22Rv1 (cell line): ENCODE measurements around the gene GFPT1.

Source experiments
- ZFX ChIP-seq: fragments of 450-650 bp; IDR thresholded peaks from 2 replicates; pipeline ENCODE4 v1.6.1; 2017; ENCODE audit warnings: antibody characterized with exemption, borderline replicate concordance
- TF ChIP-seq, protein P1 (sequence below): fragments of 450-650 bp; IDR thresholded peaks from 2 replicates; pipeline ENCODE4 v1.5.1; 2017; ENCODE audit warnings: mild to moderate bottlenecking

DNA sequence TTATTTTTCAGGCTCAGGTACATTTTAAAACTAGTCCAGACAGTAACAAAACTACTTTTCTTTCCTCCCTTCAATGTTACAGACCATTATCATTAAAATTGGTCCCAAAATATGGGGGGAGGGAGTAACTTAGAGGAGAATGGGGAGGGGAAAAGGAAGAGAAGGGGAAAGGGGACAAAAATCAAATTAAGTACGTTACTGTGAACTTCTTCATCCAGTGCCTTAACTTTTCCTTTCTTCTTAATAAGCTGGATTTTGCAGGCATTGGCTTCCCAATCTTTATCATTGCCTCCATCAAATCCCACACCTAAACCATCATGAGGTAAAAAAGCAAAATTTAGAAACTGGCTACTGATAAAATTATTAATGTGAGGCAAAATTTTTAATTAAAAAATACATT, 17.2 kb downstream of the GFPT1 start:
- TF ChIP-seq, protein P1, sequence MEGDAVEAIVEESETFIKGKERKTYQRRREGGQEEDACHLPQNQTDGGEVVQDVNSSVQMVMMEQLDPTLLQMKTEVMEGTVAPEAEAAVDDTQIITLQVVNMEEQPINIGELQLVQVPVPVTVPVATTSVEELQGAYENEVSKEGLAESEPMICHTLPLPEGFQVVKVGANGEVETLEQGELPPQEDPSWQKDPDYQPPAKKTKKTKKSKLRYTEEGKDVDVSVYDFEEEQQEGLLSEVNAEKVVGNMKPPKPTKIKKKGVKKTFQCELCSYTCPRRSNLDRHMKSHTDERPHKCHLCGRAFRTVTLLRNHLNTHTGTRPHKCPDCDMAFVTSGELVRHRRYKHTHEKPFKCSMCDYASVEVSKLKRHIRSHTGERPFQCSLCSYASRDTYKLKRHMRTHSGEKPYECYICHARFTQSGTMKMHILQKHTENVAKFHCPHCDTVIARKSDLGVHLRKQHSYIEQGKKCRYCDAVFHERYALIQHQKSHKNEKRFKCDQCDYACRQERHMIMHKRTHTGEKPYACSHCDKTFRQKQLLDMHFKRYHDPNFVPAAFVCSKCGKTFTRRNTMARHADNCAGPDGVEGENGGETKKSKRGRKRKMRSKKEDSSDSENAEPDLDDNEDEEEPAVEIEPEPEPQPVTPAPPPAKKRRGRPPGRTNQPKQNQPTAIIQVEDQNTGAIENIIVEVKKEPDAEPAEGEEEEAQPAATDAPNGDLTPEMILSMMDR = no peak
- TF ChIP-seq ZFX = no peak
